ENCODE results near the gene PLSCR3. TPM values are rescaled to one million over a fixed set of nuclear protein-coding genes. Genes with fewer than 3 reads are reported as not detected.

Gene PLSCR3
- total RNA-seq, 1 donor from 2014 or later, result 81.4 TPM

DNA sequence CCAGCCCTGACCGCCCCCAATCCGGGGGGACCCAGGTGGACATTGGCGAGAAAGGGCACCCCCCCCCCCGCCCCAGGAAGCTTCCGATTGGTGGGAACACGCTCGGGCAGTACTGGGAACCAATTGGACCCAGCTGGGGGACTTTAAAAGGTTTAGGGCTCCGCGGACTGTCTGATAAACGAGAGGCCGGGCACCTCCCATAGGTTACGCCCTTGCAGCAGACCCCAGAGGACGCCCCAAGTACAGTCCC is 9.3 kb upstream of the PLSCR3 start:
- Mint-ChIP-seq H3K27ac (ENCODE audit: unreplicated experiment) (peak overlapping the region; percentile 90), H3K4me3 (ENCODE audit: unreplicated experiment) (peak overlapping the region; percentile 83), H3K27me3 (ENCODE audit: unreplicated experiment) (no peaks in the 10 kb centered on the region), H3K36me3 (ENCODE audit: unreplicated experiment) (no peaks in the 10 kb centered on the region), H3K9me3 (ENCODE audit: unreplicated experiment) (no peaks in the 10 kb centered on the region), H3K4me1 (ENCODE audit: unreplicated experiment) (peaks cover 27% of the 10 kb centered on the region)
- DNase-seq (ENCODE audit: extremely low spot score, unreplicated experiment), result no peak
- TF ChIP-seq, protein P1, sequence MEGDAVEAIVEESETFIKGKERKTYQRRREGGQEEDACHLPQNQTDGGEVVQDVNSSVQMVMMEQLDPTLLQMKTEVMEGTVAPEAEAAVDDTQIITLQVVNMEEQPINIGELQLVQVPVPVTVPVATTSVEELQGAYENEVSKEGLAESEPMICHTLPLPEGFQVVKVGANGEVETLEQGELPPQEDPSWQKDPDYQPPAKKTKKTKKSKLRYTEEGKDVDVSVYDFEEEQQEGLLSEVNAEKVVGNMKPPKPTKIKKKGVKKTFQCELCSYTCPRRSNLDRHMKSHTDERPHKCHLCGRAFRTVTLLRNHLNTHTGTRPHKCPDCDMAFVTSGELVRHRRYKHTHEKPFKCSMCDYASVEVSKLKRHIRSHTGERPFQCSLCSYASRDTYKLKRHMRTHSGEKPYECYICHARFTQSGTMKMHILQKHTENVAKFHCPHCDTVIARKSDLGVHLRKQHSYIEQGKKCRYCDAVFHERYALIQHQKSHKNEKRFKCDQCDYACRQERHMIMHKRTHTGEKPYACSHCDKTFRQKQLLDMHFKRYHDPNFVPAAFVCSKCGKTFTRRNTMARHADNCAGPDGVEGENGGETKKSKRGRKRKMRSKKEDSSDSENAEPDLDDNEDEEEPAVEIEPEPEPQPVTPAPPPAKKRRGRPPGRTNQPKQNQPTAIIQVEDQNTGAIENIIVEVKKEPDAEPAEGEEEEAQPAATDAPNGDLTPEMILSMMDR (IDR thresholded peaks at IDR 0.05), result no peak

DNA sequence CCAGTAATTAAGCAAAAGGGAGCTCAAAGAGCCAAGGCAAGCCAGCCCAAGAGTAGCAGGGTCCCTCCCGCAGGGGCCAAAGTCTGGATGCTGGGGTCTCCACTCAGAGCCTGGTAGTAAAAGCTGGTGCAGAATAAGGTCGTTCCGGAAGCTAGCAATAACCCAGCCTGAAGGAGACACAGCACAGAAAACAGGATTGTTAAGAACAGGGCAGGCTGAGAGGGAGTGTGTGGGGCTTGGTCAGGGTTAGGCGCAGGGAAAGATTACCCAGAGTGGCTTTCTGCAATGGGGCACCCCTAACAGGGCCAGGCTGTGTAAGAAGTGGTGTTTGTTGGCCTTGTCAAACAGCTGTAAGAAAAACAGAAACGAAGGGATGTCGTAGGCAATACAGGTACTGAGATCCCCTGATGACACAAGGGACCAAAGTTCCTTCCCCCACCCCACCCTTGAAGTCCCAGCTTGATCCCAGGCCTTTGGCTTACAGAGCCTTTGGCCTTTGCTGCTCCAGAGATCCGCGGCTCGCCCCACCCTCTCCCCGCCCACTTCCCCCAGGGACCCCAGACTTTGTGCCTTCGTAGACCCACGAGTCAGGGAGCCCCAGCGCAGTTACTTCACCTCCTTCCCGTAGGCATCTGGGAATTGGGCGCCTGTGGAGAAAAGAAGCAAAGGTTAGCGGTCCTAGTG is 8.9 kb upstream of the PLSCR3 start:
- no peaks in the 10 kb centered on the region for H3K9me3 Mint-ChIP-seq (ENCODE audit: unreplicated experiment)
- TF ChIP-seq, protein P1 (IDR thresholded peaks at IDR 0.05), result no peak
- H3K27me3 Mint-ChIP-seq (ENCODE audit: unreplicated experiment), result no peaks in the 10 kb centered on the region
- DNase-seq (ENCODE audit: extremely low spot score, unreplicated experiment), result no peak
- peaks cover 27% of the 10 kb centered on the region for H3K4me1 Mint-ChIP-seq (ENCODE audit: unreplicated experiment)
- no peaks in the 10 kb centered on the region for H3K36me3 Mint-ChIP-seq (ENCODE audit: unreplicated experiment)
- H3K27ac Mint-ChIP-seq (ENCODE audit: unreplicated experiment), result peak overlapping the region; percentile 90
- H3K4me3 Mint-ChIP-seq (ENCODE audit: unreplicated experiment), result peak overlapping the region; percentile 83

DNA sequence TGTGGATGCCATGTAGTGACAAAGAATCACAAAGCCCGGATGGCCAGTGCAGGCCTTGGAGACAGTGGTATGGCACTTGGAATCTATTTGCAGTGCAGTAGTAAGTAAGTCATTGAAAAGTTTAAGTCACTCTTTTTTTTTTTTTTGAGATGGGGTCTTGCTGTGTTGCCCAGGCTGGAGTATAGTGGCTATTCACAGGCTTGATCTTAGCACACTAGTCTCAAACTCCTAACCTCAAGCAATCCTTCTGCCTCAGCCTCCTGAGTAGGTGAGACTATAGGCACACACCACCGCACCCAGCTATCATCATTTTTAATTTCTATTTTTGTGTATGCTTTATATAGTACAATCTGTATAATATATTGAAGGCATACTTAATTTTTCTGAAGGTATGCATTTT is 4.3 kb upstream of the PLSCR3 start:
- no peak for DNase-seq (ENCODE audit: extremely low spot score, unreplicated experiment)
- peaks cover 18% of the 10 kb centered on the region for H3K4me1 Mint-ChIP-seq (ENCODE audit: unreplicated experiment)
- no peak overlapping the region for H3K4me3 Mint-ChIP-seq (ENCODE audit: unreplicated experiment)
- no peaks in the 10 kb centered on the region for H3K9me3 Mint-ChIP-seq (ENCODE audit: unreplicated experiment)
- H3K36me3 Mint-ChIP-seq (ENCODE audit: unreplicated experiment), result no peaks in the 10 kb centered on the region
- H3K27ac Mint-ChIP-seq (ENCODE audit: unreplicated experiment), result no peak overlapping the region
- H3K27me3 Mint-ChIP-seq (ENCODE audit: unreplicated experiment), result no peaks in the 10 kb centered on the region
- TF ChIP-seq, protein P1 (IDR thresholded peaks at IDR 0.05), result no peak

DNA sequence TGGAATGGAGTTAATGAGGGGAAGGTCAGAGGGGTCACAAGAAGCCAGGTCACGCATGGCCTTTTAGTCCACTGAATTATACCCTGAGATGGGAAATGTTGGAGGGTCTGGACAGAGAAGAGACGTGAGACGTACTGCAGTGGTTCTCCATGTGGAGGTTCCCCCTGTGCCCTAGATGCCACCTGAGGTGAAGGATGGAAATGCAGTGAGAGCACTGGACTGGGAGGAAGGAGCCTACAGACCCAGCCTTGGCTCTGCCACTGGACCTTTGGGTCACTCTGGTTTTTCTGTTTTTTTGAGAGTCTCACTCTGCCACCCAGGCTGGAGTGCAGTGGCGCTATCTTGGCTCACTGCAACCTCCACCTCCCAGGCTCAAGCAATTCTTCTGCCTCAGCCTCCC is 1.8 kb upstream of the PLSCR3 start:
- DNase-seq (ENCODE audit: extremely low spot score, unreplicated experiment), result no peak
- Mint-ChIP-seq H3K36me3 (ENCODE audit: unreplicated experiment) (peaks cover 3% of the 10 kb centered on the region), H3K9me3 (ENCODE audit: unreplicated experiment) (no peaks in the 10 kb centered on the region), H3K27ac (ENCODE audit: unreplicated experiment) (no peak overlapping the region), H3K4me1 (ENCODE audit: unreplicated experiment) (peaks cover 11% of the 10 kb centered on the region), H3K4me3 (ENCODE audit: unreplicated experiment) (peak overlapping the region; percentile 32), H3K27me3 (ENCODE audit: unreplicated experiment) (no peaks in the 10 kb centered on the region)
- TF ChIP-seq, protein P1 (IDR thresholded peaks at IDR 0.05), result no peak

DNA sequence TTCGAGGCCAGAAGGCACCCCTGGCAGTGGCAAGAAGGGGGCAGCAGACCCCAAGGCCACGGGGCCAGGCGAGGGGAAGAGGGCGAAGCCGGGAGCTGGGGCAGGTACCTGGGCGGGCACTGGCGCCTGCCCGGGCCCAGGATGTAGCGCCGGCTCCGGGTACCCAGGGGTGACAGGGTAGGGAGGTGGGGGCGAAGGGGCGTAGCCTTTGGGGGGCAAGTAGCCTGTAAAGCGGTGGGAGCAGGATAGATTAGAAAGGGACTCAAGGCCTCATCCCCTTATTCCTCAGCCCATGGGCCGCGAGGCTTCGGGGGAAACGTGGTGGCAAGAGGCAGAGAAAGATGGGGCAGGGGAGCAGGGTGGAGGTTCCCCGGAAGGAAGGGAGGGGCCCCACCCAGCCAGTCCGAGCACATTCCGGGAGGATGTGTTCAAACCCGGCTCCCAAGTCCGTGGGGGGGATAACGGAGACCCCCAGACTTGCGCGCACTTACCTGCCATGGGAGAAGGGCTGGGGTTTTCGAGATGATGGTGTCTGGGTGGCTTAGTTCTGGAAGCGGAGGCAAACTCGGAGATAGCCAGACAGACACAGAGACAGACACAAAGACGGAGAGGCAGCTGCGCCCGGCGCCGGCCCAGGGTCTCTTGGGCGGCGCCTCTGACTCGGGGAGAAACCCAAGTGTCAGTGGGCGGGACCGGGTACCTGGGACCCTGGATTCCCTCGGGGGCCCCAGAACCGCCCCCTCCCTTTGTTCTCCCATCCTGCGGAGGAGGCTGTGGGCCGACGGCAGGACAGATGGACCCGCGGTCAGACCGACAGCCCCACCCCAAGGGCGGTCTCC is 493 bp downstream of the PLSCR3 start:
- H3K9me3 Mint-ChIP-seq (ENCODE audit: unreplicated experiment), result no peaks in the 10 kb centered on the region
- TF ChIP-seq, protein P1 (IDR thresholded peaks at IDR 0.05), result no peak
- DNase-seq (ENCODE audit: extremely low spot score, unreplicated experiment), result no peak
- H3K4me1 Mint-ChIP-seq (ENCODE audit: unreplicated experiment), result peaks cover 9% of the 10 kb centered on the region
- no peaks in the 10 kb centered on the region for H3K27me3 Mint-ChIP-seq (ENCODE audit: unreplicated experiment)
- peak overlapping the region; percentile 81 for H3K27ac Mint-ChIP-seq (ENCODE audit: unreplicated experiment)
- peaks cover 9% of the 10 kb centered on the region for H3K36me3 Mint-ChIP-seq (ENCODE audit: unreplicated experiment)
- H3K4me3 Mint-ChIP-seq (ENCODE audit: unreplicated experiment), result peak overlapping the region; percentile 85
